ENCODE data around the gene OAF.

The OAF gene

GRCh38 chr11:120210626-120211521 lies at the start of gene OAF:
OAF (plus strand) TSS chr11:120211032; CDS start chr11:120211280, 248 bp downstream.
- Histone ChIP-seq H3K9ac (ENCODE audit: insufficient read length, low read depth) (peak within 1 kb of the TSS; percentile 72), H3K9me3 (ENCODE audit: insufficient read depth, low read length) (no peaks in the 10 kb centered on the region), H3K4me3 (ENCODE audit: insufficient read length, low read depth) (peak within 1 kb of the TSS; percentile 56), H3K27me3 (ENCODE audit: insufficient read depth, insufficient read length) (peaks cover 58% of the 10 kb centered on the region), H3K4me1 (ENCODE audit: insufficient read depth, insufficient read length) (peaks cover 16% of the 10 kb centered on the region), H3K36me3 (ENCODE audit: insufficient read depth, insufficient read length, low read length) (peaks cover 13% of the 10 kb centered on the region)
- peak; percentile 79 for DNase-seq (ENCODE audit: low read depth, low spot score)
- TF ChIP-seq ZNF274 (IDR thresholded peaks at IDR 0.05; ENCODE audit: low read depth, low read length) (no peak), SUZ12 (IDR thresholded peaks at IDR 0.05; ENCODE audit: extremely low read depth, insufficient read depth, insufficient read length) (no peak), YY1 (IDR thresholded peaks at IDR 0.05; ENCODE audit: insufficient read depth, insufficient read length) (no peak)

- no peak for DNase-seq (ENCODE audit: low read depth, low spot score)
- H3K9ac ChIP-seq (ENCODE audit: insufficient read length, low read depth), result no peak overlapping the region
- no peak for TF ChIP-seq SUZ12 (IDR thresholded peaks at IDR 0.05; ENCODE audit: extremely low read depth, insufficient read depth, insufficient read length)
- TF ChIP-seq YY1 (IDR thresholded peaks at IDR 0.05; ENCODE audit: insufficient read depth, insufficient read length), result no peak
- no peak for TF ChIP-seq ZNF274 (IDR thresholded peaks at IDR 0.05; ENCODE audit: low read depth, low read length)
- no peaks in the 10 kb centered on the region; the same call in 1 of the 2 replicates for H3K9me3 ChIP-seq (ENCODE audit: insufficient read depth, low read length)
- no peaks in the 10 kb centered on the region for H3K36me3 ChIP-seq (ENCODE audit: insufficient read depth, insufficient read length, low read length)
- no peak overlapping the region for H3K4me3 ChIP-seq (ENCODE audit: insufficient read length, low read depth)
- H3K4me1 ChIP-seq (ENCODE audit: insufficient read depth, insufficient read length), result no peaks in the 10 kb centered on the region
- H3K27me3 ChIP-seq (ENCODE audit: insufficient read depth, insufficient read length), result peaks cover 58% of the 10 kb centered on the region
Observed at GRCh38 chr11:120167659-120168058, 43.2 kb upstream of the OAF start.

- H3K36me3 ChIP-seq (ENCODE audit: insufficient read depth, insufficient read length, low read length), result no peaks in the 10 kb centered on the region
- H3K4me1 ChIP-seq (ENCODE audit: insufficient read depth, insufficient read length), result no peaks in the 10 kb centered on the region
- H3K9ac ChIP-seq (ENCODE audit: insufficient read length, low read depth), result peak overlapping the region; percentile 52
- no peak for TF ChIP-seq YY1 (IDR thresholded peaks at IDR 0.05; ENCODE audit: insufficient read depth, insufficient read length)
- TF ChIP-seq SUZ12 (IDR thresholded peaks at IDR 0.05; ENCODE audit: extremely low read depth, insufficient read depth, insufficient read length), result no peak
- no peak for TF ChIP-seq ZNF274 (IDR thresholded peaks at IDR 0.05; ENCODE audit: low read depth, low read length)
- no peaks in the 10 kb centered on the region for H3K9me3 ChIP-seq (ENCODE audit: insufficient read depth, low read length)
- H3K27me3 ChIP-seq (ENCODE audit: insufficient read depth, insufficient read length), result peaks cover 60% of the 10 kb centered on the region
- DNase-seq (ENCODE audit: low read depth, low spot score), result no peak
- H3K4me3 ChIP-seq (ENCODE audit: insufficient read length, low read depth), result peak overlapping the region; percentile 33
Observed at GRCh38 chr11:120168108-120168959, 42.5 kb upstream of the OAF start.

GRCh38 chr11:120168960-120169681 lies 41.7 kb upstream of the OAF start:
- Histone ChIP-seq H3K36me3 (ENCODE audit: insufficient read depth, insufficient read length, low read length) (no peaks in the 10 kb centered on the region), H3K9ac (ENCODE audit: insufficient read length, low read depth) (peak overlapping the region; percentile 52), H3K27me3 (ENCODE audit: insufficient read depth, insufficient read length) (peaks cover 64% of the 10 kb centered on the region), H3K4me1 (ENCODE audit: insufficient read depth, insufficient read length) (no peaks in the 10 kb centered on the region), H3K9me3 (ENCODE audit: insufficient read depth, low read length) (no peaks in the 10 kb centered on the region), H3K4me3 (ENCODE audit: insufficient read length, low read depth) (peak overlapping the region; percentile 33)
- peak; percentile 63 for DNase-seq (ENCODE audit: low read depth, low spot score)
- TF ChIP-seq SUZ12 (IDR thresholded peaks at IDR 0.05; ENCODE audit: extremely low read depth, insufficient read depth, insufficient read length) (no peak), ZNF274 (IDR thresholded peaks at IDR 0.05; ENCODE audit: low read depth, low read length) (no peak), YY1 (IDR thresholded peaks at IDR 0.05; ENCODE audit: insufficient read depth, insufficient read length) (no peak)

GRCh38 chr11:120169981-120170698 lies 40.7 kb upstream of the OAF start:
- Histone ChIP-seq H3K9ac (ENCODE audit: insufficient read length, low read depth) (no peak overlapping the region), H3K4me3 (ENCODE audit: insufficient read length, low read depth) (no peak overlapping the region), H3K4me1 (ENCODE audit: insufficient read depth, insufficient read length) (no peaks in the 10 kb centered on the region), H3K9me3 (ENCODE audit: insufficient read depth, low read length) (no peaks in the 10 kb centered on the region), H3K36me3 (ENCODE audit: insufficient read depth, insufficient read length, low read length) (no peaks in the 10 kb centered on the region), H3K27me3 (ENCODE audit: insufficient read depth, insufficient read length) (peaks cover 64% of the 10 kb centered on the region)
- no peak for TF ChIP-seq YY1 (IDR thresholded peaks at IDR 0.05; ENCODE audit: insufficient read depth, insufficient read length)
- no peak for TF ChIP-seq ZNF274 (IDR thresholded peaks at IDR 0.05; ENCODE audit: low read depth, low read length)
- TF ChIP-seq SUZ12 (IDR thresholded peaks at IDR 0.05; ENCODE audit: extremely low read depth, insufficient read depth, insufficient read length), result no peak
- no peak for DNase-seq (ENCODE audit: low read depth, low spot score)

- peaks cover 64% of the 10 kb centered on the region for H3K27me3 ChIP-seq (ENCODE audit: insufficient read depth, insufficient read length)
- TF ChIP-seq SUZ12 (IDR thresholded peaks at IDR 0.05; ENCODE audit: extremely low read depth, insufficient read depth, insufficient read length) (no peak), YY1 (IDR thresholded peaks at IDR 0.05; ENCODE audit: insufficient read depth, insufficient read length) (no peak), ZNF274 (IDR thresholded peaks at IDR 0.05; ENCODE audit: low read depth, low read length) (no peak)
Observed at GRCh38 chr11:120170741-120171261, 40.0 kb upstream of the OAF start.

More at GRCh38 chr11:120170741-120171261, 40.0 kb upstream of the OAF start:
- no peak for DNase-seq (ENCODE audit: low read depth, low spot score)
- Histone ChIP-seq H3K36me3 (ENCODE audit: insufficient read depth, insufficient read length, low read length) (no peaks in the 10 kb centered on the region), H3K4me1 (ENCODE audit: insufficient read depth, insufficient read length) (no peaks in the 10 kb centered on the region), H3K4me3 (ENCODE audit: insufficient read length, low read depth) (no peak overlapping the region), H3K9me3 (ENCODE audit: insufficient read depth, low read length) (no peaks in the 10 kb centered on the region), H3K9ac (ENCODE audit: insufficient read length, low read depth) (no peak overlapping the region)
